ENCODE data around the gene SCAMP3.
"Not testable (repeated sequence)": the region's sequence is repeated elsewhere in the genome, so short reads cannot be mapped to it uniquely, and the experiment has no call there.

Gene SCAMP3

GRCh38 chr1:155261852-155262673 lies at the start of gene SCAMP3:
Gene SCAMP3 (minus strand): TSS chr1:155262360. CDS start chr1:155262151, 209 bp downstream.
- peak; percentile 96 for DNase-seq

GRCh38 chr1:155309423-155310021 lies 47.4 kb upstream of the SCAMP3 start:
- peak; percentile 6 for DNase-seq

- peak; percentile 99 for DNase-seq
Observed at GRCh38 chr1:155308493-155309422, 46.6 kb upstream of the SCAMP3 start, which contains the start of gene FDPS. Gene FDPS (plus strand): TSS chr1:155308866. CDS start chr1:155309790, 924 bp downstream.

GRCh38 chr1:155307247-155307740 lies 45.1 kb upstream of the SCAMP3 start:
- peak; percentile 8 for DNase-seq

- DNase-seq: no peak
Observed at GRCh38 chr1:155305881-155306391, 43.8 kb upstream of the SCAMP3 start.

- DNase-seq: no peak
Observed at GRCh38 chr1:155304558-155305063, 42.5 kb upstream of the SCAMP3 start.

- no peak for DNase-seq
Observed at GRCh38 chr1:155301342-155301841, 39.2 kb upstream of the SCAMP3 start, which contains the start of gene PKLR. Gene PKLR (minus strand): TSS chr1:155301438. CDS start chr1:155301395, 43 bp downstream.

GRCh38 chr1:155300553-155301329 lies 38.6 kb upstream of the SCAMP3 start:
- no peak for DNase-seq

GRCh38 chr1:155300024-155300423 lies 37.9 kb upstream of the SCAMP3 start:
- no peak for DNase-seq

- DNase-seq: no peak
Observed at GRCh38 chr1:155297384-155297783, 35.2 kb upstream of the SCAMP3 start.

GRCh38 chr1:155296661-155297060 lies 34.5 kb upstream of the SCAMP3 start:
- DNase-seq: no peak

- no peak for DNase-seq
Observed at GRCh38 chr1:155295942-155296267, 33.7 kb upstream of the SCAMP3 start.

GRCh38 chr1:155295183-155295941 lies 33.2 kb upstream of the SCAMP3 start:
- DNase-seq: no peak

- no peak for DNase-seq
Observed at GRCh38 chr1:155294520-155295182, 32.5 kb upstream of the SCAMP3 start.

GRCh38 chr1:155293086-155293749 lies 31.1 kb upstream of the SCAMP3 start:
- no peak for DNase-seq

- DNase-seq: not testable (repeated sequence)
Observed at GRCh38 chr1:155291006-155291405, 28.8 kb upstream of the SCAMP3 start.

- DNase-seq: no peak
Observed at GRCh38 chr1:155287987-155288543, 25.9 kb upstream of the SCAMP3 start.

GRCh38 chr1:155286544-155286943 lies 24.4 kb upstream of the SCAMP3 start:
- DNase-seq: no peak

GRCh38 chr1:155285631-155286044 lies 23.5 kb upstream of the SCAMP3 start:
- no peak for DNase-seq

Measured in NCI-H1105 (cell line).